Gastroesophageal sphincter (tissue), 4 donors: ENCODE results near the gene MAML3. TPM values are rescaled to one million over a fixed set of nuclear protein-coding genes. Genes with fewer than 3 reads are reported as not detected.
A peak's percentile ranks its signal among the peaks of the same experiment; 100 is the strongest.

ENCODE experiments used
- ATAC-seq: fragments of 150-250 bp; one replicate; pipeline ENCODE4 v1.9.1; 2016; ENCODE audit warnings: mild to moderate bottlenecking, moderate library complexity
- H3K27ac ChIP-seq, 4 donors: fragments of 200-600 bp; sonication (generic) in 3 of 4; 1 replicate in 3 of 4; 2 replicates in 1 of 4; pipeline ENCODE4 v1.5.1; 2016 to 2019
- H3K27me3 ChIP-seq: fragments of 200-600 bp; sonication (generic); one replicate; pipeline ENCODE4 v1.5.1; 2019
- H3K36me3 ChIP-seq, 2 donors: fragments of 200-600 bp; sonication (generic); one replicate each; pipeline ENCODE4 v1.5.1; 2019; ENCODE audit warnings: control low read depth in 1 of 2
- H3K4me1 ChIP-seq, 3 donors: fragments of 200-600 bp; sonication (generic); 1 replicate in 2 of 3; 2 replicates in 1 of 3; pipeline ENCODE4 v1.5.1; 2016 to 2019; ENCODE audit warnings: control low read depth in 2 of 3
- H3K4me3 ChIP-seq, 2 donors: fragments of 200-600 bp; sonication (generic); one replicate each; pipeline ENCODE4 v1.5.1; 2019; ENCODE audit warnings: mild to moderate bottlenecking in 1 of 2, moderate library complexity in 1 of 2
- H3K9me3 ChIP-seq, 3 donors: fragments of 200-600 bp; sonication (generic); one replicate each; pipeline ENCODE4 v1.5.1; 2017 to 2019; ENCODE audit warnings: control low read depth in 2 of 3
- EP300 ChIP-seq: sonication (generic); formaldehyde crosslinking; IDR thresholded peaks from one replicate; pipeline ENCODE4 v1.6.1; 2017; ENCODE audit warnings: antibody characterized with exemption, mild to moderate bottlenecking
- POLR2A ChIP-seq, 2 donors: fragments of 450-650 bp; IDR thresholded peaks; one replicate each; pipeline ENCODE4 v1.6.1; 2017; ENCODE audit warnings: antibody characterized with exemption in 2 of 2, mild to moderate bottlenecking in 2 of 2, moderate library complexity in 1 of 2
- POLR2AphosphoS5 ChIP-seq: sonication (generic); formaldehyde crosslinking; IDR thresholded peaks from one replicate; pipeline ENCODE4 v1.6.1; 2017; ENCODE audit warnings: antibody characterized with exemption
- WGBS, 2 donors: methylation state at CpG; one replicate each; pipeline ENCODE4 v1.1.5; 2018; ENCODE audit warnings: low coverage in 1 of 2; 5-methylcytosine and 5-hydroxymethylcytosine counted together
- total RNA-seq, 4 donors: library from RNA; depleted of rRNA; stranded (reverse); fragments of >200 nt; gene quantifications; one replicate each; pipeline ENCODE4 v1.1.0, GENCODE V29; 2016
- TF ChIP-seq, protein P1 (sequence below), 4 experiments: fragments of 200-600 bp in 2 of 4; fragments of 450-650 bp in 2 of 4; sonication (generic) in 1 of 4; IDR thresholded peaks; one replicate each; pipeline ENCODE4 v1.5.1; 2017 to 2019; ENCODE audit warnings: antibody characterized with exemption in 4 of 4, mild to moderate bottlenecking in 2 of 4, moderate library complexity in 2 of 4

The MAML3 gene
- total RNA-seq, 4 donors from 2014 or later, result 5.3 to 10.6 (median 9.3) TPM

- no peaks in the 10 kb centered on the region for H3K9me3 ChIP-seq
- no peak for ATAC-seq
- no peak overlapping the region for H3K27ac ChIP-seq
- TF ChIP-seq POLR2AphosphoS5 (no peak), EP300 (no peak)
- no peak overlapping the region for H3K4me3 ChIP-seq
- H3K36me3 ChIP-seq, result peaks cover 0 to 19% of the 10 kb centered on the region in 2 donors
- H3K27me3 ChIP-seq, result no peaks in the 10 kb centered on the region
- 82 to 92% methylated on average over 7 to 8 of the region's 8 CpGs for WGBS, 2 donors
- H3K4me1 ChIP-seq, result peaks cover 7 to 27% (median 10%) of the 10 kb centered on the region in 3 donors
Observed at GRCh38 chr4:139890816-139891215, 263.2 kb downstream of the MAML3 start.

DNA sequence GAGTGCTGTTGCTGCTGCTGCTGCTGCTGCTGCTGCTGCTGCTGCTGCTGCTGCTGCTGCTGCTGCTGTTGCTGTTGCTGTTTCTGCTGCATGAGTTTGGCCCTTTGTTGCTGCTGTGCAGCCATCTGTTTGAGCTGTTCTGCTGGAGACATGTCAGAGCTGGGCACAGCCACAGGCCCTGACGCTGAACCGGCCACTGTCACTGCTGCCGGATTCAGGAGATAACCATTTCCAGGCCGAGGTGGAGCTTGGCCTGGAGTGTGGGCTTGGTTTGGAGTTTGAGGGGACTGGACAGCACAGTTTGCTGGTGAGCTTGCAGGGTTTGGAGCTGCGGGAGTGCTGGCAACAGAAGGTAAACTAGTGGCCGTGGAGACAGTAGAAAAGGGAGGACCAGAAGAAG is 264.1 kb downstream of the MAML3 start:
- ATAC-seq, result no peak

DNA sequence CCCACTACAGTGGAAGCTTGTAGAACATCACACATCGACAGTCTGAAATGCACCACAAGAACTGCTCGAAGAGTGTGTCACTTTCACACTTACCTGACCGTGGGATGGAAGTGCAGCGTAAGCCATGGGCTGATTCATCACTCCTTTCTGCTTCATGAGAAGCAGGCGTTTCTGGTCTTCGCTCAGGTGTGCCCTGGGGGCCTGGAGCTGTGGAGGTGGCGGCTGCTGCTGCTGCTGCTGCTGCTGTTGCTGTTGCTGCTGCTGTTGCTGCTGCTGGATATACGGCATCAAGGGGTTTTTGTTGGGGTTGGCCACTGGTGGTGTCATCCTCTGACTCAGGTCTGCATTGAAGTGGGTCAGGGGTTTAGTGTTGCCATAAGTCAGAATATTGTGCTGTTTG is 264.7 kb downstream of the MAML3 start:
- H3K27ac ChIP-seq, result no peak overlapping the region
- H3K36me3 ChIP-seq, result peaks cover 0 to 19% of the 10 kb centered on the region in 2 donors
- WGBS, 2 donors, result 65% methylated on average over 5 of the region's 8 CpGs; no CpG with 5 or more reads in 1 of the 2 donors
- H3K4me3 ChIP-seq, result no peak overlapping the region
- TF ChIP-seq POLR2AphosphoS5 (no peak), POLR2A (IDR thresholded peaks at IDR 0.05) (no peak), EP300 (no peak)
- TF ChIP-seq, protein P1, sequence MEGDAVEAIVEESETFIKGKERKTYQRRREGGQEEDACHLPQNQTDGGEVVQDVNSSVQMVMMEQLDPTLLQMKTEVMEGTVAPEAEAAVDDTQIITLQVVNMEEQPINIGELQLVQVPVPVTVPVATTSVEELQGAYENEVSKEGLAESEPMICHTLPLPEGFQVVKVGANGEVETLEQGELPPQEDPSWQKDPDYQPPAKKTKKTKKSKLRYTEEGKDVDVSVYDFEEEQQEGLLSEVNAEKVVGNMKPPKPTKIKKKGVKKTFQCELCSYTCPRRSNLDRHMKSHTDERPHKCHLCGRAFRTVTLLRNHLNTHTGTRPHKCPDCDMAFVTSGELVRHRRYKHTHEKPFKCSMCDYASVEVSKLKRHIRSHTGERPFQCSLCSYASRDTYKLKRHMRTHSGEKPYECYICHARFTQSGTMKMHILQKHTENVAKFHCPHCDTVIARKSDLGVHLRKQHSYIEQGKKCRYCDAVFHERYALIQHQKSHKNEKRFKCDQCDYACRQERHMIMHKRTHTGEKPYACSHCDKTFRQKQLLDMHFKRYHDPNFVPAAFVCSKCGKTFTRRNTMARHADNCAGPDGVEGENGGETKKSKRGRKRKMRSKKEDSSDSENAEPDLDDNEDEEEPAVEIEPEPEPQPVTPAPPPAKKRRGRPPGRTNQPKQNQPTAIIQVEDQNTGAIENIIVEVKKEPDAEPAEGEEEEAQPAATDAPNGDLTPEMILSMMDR (IDR thresholded peaks at IDR 0.05), result no peak
- H3K4me1 ChIP-seq, result peaks cover 7 to 27% (median 10%) of the 10 kb centered on the region in 3 donors
- no peaks in the 10 kb centered on the region for H3K9me3 ChIP-seq
- ATAC-seq, result no peak
- H3K27me3 ChIP-seq, result no peaks in the 10 kb centered on the region

More for the DNA sequence above, 264.1 kb downstream of the MAML3 start:
- TF ChIP-seq POLR2A (IDR thresholded peaks at IDR 0.05) (no peak), EP300 (no peak), POLR2AphosphoS5 (no peak)
- TF ChIP-seq, protein P1 (IDR thresholded peaks at IDR 0.05), result no peak
- Histone ChIP-seq H3K4me3 (no peak overlapping the region), H3K4me1 (peaks cover 7 to 27% (median 10%) of the 10 kb centered on the region in 3 donors), H3K27me3 (no peaks in the 10 kb centered on the region), H3K9me3 (no peaks in the 10 kb centered on the region), H3K27ac (no peak overlapping the region), H3K36me3 (peaks cover 0 to 19% of the 10 kb centered on the region in 2 donors)
- WGBS, 2 donors, result 100% methylated on average over 1 of the region's 6 CpGs; no CpG with 5 or more reads in 1 of the 2 donors

DNA sequence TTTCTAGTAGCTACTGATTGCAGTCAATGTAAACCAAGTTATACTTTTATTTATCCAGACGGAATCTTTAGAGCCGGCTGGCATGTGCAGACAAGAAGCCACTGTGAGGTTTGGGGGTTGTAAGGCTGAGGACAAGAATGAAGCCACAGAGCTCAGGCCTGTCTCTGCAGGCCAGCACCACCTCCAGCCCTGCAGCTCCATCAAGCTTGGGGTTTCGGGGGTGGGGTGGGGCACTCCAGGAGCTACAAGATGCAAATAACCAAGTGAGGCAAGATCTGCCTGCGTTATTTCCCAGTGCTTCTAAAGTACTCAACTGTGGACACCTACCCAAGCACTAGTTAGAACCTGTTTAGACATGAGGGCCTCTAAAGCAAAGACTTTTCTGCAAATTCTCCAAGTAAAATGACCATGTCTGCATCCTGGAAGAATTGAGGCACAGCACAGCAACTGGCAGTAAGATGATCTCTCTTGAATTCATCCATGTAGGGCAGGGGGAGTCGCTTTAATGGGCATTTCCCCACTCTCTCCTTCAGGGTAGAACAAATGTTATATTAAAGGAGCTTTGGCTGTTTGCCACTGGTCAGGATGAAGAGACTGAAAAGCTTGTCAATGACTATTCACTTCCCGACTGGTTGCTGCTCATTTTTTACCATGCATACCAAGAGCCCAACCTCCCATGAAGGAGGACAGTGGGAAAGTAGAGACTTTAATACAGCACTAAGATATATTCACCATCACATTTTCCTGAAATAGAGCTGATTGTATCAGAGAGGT is 265.8 kb downstream of the MAML3 start:
- WGBS, 2 donors, result 43 to 79% methylated on average over 3 of the region's 6 CpGs
- Histone ChIP-seq H3K27ac (peak overlapping the region in 3 of 4 donors; percentile 59 to 76 (median 60)), H3K36me3 (peaks cover 0 to 19% of the 10 kb centered on the region in 2 donors), H3K4me1 (peaks cover 7 to 27% (median 10%) of the 10 kb centered on the region in 3 donors), H3K27me3 (no peaks in the 10 kb centered on the region), H3K9me3 (no peaks in the 10 kb centered on the region), H3K4me3 (no peak overlapping the region)
- TF ChIP-seq, protein P1 (IDR thresholded peaks at IDR 0.05), result no peak
- TF ChIP-seq POLR2A (IDR thresholded peaks at IDR 0.05), result no peak
- TF ChIP-seq POLR2AphosphoS5, result no peak
- no peak for TF ChIP-seq EP300
- ATAC-seq, result no peak

DNA sequence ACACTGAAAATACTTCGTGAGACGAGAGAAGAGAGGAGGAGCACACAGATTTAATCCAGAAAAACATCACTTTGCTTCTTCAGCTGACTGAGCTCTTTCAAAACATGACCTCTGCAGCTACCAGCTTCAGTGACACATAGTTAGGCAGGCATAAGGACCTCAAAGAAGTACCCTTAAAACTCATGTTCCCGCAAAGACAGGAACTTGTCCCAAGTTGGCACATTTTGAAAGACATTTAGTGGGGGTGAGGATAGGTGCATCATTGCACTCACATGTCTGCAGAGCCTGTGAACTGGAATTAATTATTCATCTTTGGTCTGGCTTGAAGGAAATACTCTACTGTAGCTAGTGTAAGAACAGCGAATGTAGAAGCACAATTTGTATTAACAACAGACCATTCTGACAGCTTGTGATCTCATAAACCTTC is 266.6 kb downstream of the MAML3 start:
- TF ChIP-seq POLR2A (IDR thresholded peaks at IDR 0.05), result no peak
- TF ChIP-seq EP300, result no peak
- TF ChIP-seq, protein P1 (IDR thresholded peaks at IDR 0.05), result no peak
- no peak for TF ChIP-seq POLR2AphosphoS5
- peak; percentile 46 for ATAC-seq
- H3K27ac ChIP-seq, result peak overlapping the region; percentile 59 to 76 (median 66)
- no peaks in the 10 kb centered on the region for H3K9me3 ChIP-seq
- peaks cover 0 to 19% of the 10 kb centered on the region in 2 donors for H3K36me3 ChIP-seq
- H3K4me3 ChIP-seq, result peak overlapping the region; percentile 26 to 28
- WGBS, 2 donors, result 14 to 51% methylated on average over 4 of the region's 4 CpGs
- H3K27me3 ChIP-seq, result no peaks in the 10 kb centered on the region
- H3K4me1 ChIP-seq, result peaks cover 7 to 27% (median 10%) of the 10 kb centered on the region in 3 donors
